NCI-H146 (cell line): ENCODE data around the gene CRACR2B.
A peak's percentile ranks its signal among the peaks of the same experiment; 100 is the strongest.

Experiments
- DNase-seq: peaks from one replicate; lab custom pipeline; 2025; lab: John Stamatoyannopoulos, UW

Gene CRACR2B

DNA sequence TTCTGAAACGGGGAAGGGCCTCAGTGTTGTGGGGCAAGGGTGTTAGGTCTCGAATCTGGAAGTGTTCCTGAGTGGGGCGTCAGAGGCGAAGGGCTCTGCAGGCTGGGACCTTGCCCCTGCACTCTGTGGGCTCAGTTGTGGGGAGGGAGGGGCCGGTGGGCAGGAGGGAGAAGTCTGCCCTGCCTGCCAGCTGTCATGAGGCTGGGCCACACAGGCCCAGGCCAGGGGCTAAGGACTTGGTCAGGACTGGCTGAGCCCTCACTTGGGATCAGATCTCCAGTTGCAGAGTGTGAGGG, at the start of gene CRACR2B:
Gene CRACR2B, plus strand, starts transcription at position 23 of the 296 bp plus-strand sequence. CDS start 689 bp downstream, outside the sequence.
- no peak for DNase-seq

DNA sequence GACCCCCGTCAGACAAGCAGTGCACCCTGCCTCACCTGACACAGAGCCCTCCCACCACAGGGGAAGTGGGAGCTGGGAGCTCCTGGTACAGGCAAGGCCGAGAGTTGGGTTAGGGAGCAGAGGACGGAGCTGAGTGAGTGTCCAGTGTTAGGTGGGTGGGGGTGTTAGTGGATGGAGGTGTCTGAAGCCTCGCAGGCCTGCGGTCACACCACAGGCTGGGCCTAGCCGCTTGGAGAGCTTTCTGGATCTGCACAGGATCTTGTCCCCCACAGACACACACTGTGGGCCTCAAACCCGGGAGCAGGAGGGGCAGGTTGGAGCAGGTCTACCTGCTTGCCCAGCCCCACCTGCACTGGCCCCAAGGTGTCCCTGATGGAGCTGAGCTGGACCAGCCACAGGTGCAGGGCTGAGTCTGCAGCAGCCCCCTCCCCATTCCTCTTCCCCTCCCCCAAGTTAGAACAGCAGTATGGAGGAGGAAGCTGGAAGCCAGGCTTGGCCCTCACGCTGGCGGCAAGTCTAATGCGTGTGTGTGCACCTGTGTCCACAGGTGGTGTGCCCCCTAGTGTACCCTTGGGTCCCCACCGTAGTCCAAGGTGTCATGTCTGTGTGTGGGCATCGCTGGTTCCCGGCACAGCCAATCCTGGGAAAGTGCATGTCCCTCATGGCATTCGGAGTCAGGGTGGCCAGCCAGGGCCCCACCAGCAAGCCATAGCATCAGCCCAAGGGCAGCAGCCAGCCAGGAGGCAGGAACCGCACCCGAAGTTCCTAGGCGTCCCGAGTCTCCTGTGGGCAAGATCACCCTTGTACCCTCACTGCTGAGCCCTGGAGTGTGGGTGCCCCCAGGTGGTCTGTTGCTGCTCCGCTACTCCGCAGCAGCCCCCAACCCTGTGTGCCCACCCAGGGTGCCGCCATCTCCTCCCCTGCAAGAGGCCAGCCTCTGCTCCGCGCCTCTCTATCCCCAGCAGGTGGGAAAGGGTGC, 48.5 kb upstream of the CRACR2B start:
- no peak for DNase-seq

DNA sequence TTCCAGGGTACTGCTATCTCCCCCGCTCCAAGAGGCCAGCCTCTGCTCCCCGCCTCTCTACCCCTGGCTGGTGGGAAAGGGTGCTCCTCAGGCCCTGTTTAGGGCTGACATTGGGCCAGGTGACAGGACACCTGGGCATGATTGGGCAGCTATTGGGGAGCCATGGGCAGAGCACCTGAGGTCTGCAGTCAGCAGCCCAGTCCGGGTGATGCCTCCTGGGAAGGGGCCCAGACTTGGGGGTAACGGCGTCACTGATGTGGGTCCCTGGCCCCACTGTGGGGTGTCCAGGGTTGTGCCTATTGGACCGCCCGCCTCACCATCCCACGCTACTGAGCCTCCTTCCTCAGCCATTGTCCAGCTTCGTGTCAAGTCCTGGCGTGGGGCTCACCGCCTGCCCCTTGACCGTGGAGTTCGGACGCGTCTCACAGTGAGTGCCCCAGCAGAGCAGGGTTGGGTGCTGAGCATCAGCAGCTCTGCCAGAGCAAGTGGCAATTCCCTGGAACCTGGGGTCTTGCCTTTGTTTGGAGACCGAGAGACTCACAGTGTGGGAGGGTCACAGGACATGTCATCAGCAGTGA, 47.7 kb upstream of the CRACR2B start:
- DNase-seq, result no peak

DNA sequence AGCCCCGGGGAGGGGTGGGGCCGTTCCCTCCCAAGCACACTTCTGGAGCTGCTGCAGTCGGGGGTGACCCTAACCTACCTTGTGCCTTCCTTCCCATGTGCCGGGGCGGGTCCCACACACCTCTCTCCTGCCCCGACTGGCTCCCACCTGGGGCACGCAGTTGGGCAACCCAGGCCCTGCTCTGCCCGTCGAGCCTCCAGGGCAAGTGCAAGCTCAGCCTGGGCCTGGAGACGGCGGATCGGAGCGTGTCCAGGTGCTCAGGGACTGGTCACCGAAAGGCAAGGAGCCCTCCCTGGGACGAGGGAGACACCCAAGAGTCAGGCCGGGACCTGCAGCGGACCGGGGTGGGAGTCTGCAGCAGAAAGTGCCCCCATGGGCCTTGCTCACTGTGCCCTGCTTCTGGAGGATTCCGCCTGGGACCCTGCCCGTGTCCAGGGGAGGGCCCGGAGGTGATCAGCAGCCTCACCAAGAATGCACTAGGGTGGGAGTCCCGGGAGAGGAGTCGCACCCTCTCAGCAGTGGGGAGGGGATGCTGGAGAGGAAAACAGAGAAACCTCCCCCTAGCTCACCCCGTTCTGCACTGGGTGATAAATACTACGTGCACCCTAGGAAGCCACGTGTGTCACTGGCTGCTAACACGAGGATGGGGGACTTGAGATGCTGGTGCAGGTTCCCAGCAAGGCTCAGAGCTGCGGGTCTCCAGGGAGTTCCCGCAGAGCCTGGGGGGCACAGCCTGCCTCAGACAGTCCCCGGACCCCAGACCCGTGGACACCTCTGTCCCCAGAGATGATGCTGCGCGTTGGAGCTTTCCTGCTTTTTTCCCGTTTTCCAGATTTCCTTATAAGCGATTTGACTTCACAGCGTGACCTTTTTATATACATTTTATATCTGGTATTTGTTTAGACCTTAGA, 45.2 kb upstream of the CRACR2B start:
- DNase-seq, result no peak

DNA sequence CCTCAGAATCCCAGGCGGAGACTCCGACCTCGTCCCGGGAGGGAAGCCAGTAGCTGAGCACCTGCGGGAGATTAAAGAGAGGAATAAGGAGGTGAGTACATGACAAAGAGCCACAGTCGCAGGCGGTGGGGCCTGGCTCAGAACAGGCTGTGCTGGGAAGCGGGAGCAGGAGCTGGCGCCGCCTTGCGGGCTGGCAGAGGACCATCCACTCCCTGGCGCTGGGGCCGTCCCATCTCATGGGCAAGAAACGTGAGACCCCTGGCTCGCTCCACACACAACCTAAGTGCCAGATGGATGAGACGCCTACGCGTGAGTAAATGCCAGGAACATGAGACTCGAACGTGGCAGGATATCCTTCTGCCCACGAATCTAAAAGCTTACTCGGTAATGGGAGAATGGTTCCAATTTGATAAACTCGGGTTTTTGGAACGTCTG, 44.1 kb upstream of the CRACR2B start:
- DNase-seq, result peak; percentile 57

DNA sequence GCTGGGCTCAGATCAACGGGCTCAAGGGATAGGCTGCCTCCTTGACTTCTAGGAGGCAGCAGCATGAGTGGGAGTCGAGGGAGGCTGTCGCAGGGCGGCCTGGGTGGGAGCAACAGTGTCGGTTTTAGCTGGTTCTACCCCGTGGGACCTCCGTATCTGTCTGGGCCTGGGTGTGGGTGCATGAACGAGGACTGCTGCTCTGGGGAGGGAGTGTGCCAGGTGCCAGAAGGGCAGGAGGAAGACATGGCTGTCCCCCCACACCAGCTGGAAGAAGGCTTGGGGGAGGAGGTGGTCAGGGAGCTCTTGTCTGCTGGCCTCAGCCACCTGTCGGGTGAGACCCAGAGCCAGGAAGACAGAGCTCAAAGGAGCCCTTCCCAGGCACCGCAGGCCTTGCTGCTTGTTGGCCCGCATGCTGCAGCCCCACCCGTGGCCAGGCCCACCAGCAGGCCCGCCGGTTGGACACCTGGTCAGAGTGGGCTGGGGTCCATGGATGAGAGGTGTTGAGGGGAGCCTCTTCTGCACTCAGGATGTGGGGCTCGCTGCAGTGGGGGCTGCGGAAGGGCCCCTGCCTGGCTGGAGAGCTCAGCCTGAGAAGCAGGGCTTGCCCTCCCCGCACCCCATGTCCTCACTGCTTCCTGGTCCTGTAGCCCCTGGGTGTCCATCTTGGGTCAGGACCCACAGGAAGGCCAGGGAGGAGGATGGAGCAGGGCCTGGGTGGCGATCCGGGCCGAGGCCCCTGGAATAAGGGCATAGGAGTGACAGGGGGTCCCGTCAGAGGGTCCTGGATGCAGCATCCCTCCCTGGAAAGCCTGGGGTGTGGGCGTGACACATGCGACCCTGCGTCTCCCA, 41.3 kb upstream of the CRACR2B start:
- no peak for DNase-seq

DNA sequence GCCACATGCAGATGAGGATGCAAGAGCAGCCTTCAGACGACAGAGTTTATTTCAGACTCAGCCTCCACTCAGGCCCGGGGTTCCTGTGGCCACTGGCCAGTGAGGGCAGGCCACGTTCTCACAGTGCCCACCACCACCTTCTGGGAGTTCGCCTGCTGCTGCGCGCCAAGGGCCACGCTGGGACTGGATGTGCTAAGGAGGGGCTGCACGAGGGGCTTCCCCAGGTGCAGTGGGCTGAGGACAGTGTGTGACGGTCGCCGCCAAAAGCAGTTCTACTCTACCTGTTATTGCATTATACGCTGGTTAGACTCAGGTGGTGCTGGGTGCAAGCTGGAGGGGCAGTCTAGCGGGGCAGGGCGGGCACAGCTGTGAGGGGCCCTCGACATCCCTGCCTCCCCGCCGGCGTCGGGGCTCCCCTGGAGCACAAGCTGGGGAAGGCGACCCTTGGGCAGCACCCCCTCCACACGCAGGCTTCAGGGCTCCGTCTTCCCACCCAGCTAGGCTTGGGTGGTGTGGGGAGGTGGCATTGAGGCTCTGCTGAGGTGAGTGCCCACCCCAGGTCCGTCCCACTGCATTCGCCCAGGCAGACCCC, 40.5 kb upstream of the CRACR2B start:
- DNase-seq, result no peak

DNA sequence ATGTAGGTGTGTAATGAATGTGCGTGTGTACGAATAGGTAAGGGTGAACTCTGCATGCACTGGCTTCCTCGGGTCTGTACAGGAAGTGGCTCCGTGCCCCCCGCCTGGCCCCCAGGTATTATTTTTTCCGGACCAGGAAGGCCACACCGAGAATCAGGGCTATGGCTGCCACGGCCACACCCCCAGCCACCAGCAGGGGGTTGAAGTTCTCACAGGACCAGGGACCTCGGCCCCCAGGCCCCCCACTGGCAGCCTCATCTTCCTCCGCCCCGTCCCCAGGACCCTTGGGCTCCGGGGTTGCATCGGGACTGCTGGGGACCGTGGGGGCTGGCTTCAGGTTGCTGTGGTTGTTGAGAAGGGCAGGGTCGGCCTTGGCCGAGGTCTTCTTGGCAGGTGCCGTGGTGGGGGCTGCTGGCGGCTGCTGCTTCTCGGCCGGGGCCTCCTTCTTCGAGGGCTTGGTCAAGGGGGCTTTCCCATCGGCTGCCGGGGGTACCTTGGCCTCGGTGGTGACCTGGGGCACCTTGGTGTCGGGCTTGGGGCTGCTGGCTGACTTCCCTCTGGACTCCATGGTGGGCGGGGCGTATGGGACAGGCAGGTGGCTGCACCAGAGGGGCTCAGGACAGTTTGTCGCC, 39.6 kb upstream of the CRACR2B start:
- no peak for DNase-seq

DNA sequence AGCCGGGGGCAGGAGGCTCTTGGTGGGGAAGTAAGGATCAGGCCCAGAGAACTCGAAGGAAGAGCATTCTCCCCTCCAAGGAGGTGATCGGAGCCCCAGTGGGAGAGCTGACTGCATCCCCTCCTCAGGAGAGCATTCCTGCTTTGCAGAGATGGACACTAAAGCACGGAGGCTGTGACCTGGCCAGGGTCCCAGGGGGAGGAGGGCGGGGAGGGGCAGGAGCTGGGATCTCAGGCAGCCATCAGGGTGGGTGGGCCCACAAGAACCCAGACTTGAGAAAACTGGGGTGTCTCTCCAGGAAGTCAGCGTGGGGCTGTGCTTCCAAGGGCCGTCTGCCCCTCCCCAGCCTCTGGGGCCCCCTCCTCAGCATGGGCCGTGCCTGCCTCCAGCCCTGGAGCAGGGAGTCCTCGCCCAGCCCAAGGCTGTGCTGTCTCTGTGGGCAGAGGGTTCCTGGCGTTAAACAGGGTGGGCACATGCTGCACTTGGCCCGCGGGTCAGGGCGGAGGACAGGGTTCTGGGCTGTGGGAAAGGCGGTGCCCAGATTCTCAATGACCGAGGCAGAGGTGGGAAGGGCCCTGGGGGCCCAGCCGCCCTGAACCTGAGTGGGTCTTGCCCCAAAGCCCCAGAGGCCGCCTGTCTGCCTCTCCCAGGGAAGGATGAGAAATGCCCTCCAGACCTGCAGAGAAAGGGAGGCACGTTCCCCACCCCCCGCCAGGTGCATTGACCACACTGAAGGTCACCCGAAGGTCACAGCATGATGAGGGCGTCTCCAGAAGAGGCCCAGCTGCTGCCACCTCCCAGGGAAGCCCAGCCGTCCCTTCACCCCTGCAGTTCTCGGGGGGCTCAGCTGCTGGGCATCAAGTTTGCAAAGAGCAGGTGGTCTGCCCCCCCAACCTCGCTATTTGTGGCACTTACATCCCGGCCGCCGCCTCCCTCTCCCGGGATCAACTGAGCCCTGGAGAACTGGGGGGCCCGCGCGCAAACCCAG, 38.5 kb upstream of the CRACR2B start:
- peak; percentile 56 for DNase-seq

DNA sequence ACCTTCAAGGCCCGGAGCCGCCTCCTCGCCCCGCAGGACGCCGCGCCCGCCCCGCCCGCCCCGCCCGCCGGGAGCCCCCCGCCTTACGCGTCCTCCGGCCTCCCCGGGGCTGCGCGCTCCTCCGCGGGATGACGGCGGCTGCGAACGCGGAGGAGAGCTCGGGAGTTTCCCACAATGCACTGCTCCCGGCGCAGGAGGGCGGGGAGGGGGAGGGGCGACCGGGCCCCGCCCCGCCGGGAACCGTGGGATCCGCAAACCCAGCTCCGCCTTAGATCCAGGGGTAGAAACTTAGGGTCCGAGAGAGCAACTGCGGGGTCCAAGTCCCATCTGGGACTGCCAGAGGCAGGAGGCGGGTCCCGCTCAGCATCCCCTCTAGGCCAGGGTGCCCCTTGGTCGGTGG, 37.8 kb upstream of the CRACR2B start, which contains the start of gene CEND1:
Gene CEND1, minus strand, starts transcription at position 148 of the 400 bp plus-strand sequence. CDS start 1,514 bp downstream, outside the sequence.
- peak; percentile 65 for DNase-seq

DNA sequence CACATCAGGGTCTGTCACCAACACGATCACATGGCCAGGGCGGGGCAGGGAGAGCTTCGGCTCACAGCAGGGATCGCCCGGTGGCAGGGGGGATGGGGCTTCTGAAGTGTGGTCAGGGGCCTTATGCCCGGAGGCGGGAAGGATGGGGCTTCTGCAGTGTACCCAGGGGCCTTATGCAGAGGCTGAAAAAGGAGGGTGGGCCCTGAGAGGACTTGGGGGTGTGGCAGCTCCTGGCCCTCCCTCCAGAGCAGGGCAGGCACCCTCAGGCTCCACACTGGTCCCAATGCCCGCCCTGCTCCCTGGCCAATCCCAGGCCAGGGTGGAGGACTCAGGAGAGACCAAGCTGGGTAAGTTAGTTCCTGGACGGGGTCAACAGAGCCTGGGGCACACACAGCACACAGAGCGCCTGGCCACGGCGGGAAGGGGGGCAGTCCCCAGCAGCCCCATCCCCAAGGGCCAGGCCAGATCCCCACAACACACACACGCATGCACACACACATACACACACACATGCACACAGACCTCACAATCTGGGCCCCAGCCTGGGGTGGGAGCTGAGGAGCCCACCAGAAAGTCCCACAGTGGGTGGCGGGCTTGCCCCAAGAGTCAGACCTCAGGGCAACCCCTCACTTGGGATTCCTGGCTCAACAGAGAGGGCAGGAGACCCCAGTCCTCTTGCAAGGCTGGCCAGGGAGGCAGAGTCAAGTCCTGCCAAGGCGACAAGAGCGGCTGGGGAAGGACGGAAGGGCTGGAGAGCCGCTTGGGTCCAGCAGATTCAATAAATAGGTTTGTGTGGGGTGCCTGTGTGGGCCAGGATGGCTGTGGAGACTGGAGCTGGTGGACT, 36.8 kb upstream of the CRACR2B start:
- DNase-seq, result no peak

DNA sequence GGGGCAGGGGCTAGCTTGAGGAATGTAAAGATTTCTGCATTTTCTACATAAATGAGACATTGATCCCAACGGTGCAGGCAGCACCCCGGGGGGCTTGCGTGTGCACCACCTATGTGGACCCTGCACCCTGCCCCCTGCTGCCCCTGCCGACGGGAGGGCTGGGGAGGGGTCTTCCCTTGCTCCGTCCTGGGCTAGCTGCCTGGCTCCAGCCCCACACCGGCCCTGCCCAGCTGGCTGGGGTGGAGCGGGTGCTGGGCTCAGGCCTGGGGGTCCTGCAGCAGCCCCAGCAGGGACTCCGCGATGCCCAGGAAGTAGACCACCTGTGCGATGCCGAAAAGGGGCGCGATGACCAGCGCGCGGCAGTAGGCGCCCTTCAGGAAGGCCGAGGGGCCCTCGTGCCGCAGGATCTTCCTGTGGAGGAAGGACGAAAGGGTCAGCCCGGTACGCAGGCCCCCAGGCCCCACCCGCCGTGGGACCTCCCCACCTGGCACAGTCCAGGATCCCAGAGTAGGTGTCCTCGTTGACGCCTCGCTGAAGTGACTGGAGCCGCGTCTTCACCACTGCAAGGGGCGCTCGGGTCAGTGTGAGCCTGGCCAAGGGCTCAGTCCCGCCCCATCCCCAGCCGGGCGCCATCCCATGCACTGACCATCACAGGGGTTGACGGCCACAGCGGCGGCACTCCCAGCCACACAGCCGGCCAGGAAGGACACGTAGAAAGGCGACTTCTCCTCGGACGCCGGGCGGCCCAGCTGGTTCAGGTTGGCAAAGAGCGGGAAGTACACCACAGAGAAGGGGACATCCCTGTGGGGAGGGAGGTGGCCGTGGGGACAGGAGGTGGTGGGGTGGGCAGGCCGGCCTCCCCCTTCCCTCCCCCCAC, 35.8 kb upstream of the CRACR2B start:
- DNase-seq, result no peak

DNA sequence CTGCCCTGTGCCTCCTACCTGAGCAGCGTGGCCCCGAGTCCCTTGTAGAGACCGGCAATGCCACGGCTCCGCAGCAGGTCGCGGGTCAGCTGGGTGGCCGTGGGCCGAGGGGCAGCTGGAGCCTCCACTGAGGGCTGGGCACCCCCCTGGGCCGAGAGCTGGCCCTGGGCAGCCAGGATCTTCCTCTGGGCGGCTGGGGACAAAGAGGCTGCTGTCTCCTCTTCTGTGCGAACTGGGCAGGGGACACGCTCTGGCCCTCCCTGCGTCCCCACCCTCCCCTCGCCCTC, 35.2 kb upstream of the CRACR2B start:
- no peak for DNase-seq

DNA sequence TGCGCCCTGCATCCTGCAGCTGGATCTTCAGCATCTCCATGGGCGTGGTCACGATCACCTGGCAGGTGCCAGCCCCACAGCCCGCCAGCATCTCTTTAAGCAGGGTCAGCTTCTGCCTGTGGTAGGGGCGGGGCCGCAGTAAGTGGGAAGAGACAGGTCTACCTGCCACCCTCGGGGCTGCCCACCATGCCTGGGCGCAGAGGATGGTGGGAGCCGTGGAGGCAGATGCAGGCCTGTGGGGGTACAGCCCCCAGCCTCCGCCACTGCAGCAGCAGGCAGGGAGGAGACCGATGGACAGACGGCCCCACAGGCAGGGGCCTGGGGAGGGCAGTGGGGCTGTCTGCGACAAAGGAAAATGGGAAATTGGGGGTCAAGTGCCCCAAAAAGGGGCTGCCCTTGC, 34.8 kb upstream of the CRACR2B start:
- DNase-seq, result no peak

DNA sequence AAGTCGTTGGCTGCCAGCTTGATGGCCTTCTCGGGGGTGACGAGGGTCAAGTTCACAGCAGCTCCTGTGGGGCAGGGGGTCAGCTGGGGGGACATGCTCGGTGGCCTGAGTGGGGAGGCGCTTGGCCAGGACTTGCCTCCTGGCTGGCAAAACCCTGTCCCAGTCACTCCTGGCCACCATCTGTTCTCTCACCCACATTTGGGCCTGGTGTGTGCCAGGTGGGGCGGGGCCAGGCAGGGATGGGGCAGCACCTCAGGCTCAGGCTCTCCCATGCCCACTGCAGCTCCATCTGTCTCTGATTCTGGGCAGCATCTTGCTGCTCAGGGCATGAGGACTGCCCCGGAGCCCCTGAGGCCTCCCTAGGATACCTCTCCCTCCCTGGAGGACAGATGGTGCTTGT, 34.2 kb upstream of the CRACR2B start:
- DNase-seq, result no peak

DNA sequence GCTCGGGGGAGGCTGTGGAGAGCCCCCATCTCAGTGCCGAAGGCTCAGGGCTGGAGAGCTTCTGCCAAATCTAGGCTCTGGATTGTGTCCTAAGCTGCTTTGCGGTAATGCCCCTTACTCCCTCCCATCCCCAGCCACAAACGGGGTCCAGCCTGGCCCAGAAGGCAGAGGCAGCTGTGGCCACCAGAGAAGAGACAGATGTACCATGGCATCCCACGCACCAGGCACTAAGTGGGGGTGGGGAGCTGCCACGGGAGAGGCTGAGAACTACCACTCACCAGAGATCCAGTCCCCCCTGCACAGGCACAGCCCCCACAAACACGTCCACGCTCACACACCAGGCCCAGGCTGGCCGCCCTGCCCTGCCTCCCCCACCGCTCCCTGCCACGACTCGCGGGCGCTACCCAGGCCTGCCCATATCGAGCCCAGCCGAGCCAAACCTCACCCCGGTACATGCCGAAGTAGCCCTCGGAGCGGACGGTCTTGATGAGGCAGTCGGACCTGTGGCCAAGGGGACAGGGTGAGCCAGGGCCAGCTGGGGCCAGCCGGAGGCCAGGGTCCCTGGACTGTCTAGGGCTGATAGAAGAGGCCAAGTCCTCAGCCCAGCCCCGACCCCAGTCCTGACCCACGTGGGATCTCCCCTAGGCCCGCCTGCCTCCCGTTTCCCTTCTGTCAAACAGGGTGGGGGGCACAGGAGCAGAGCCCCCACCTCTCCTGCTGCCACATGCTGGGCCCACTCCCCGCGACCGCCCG, 33.5 kb upstream of the CRACR2B start:
- DNase-seq, result no peak
